HG03520 (cell line): ENCODE data around the gene TNS2.

Experiments
- ATAC-seq: cut with Tn5 transposase; IDR thresholded peaks from one replicate; pipeline ENCODE4 v1.9.1; 2021; ENCODE audit warnings: mild to moderate bottlenecking, moderate library complexity; ENCODE audit not compliant: unreplicated experiment

The TNS2 gene

DNA sequence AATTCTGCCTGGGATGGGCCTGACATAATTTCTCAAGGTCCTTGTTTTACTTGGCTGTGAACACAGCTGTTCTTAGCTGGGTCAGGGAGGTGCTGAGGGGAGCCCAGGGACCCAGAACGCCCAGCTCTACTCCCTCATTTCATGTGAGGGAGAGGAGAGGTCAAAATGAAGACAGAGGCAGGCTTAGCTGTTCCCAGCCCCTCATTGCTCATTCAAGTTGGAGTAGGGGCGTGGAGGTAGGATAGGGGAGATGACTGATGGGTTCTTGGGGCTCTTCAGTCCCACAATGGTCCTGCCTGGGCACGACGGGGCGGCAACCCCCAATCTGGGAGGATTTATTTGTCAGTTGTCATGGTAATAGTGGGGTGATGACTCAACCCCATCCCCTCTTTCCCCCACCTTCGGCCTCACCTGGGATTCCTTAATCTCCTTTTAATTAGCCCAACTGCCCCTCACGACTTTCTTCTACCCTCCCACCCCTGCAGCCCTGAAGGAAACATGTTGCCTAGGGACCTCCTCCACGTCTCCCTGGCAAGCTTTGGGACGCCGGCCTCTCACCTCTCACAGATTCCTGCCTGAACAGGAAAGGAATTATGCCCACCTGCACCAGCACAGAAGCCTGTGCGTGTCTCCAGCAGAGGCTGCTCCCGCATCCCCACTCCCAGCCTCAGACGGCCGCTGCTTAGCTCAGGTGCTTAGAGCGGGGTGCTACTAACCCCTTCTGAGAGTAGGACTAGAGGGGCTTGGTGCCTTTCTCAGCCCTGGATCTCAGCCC is 19.1 kb downstream of the TNS2 start:
- ATAC-seq: no peak

GRCh38 chr12:53069621-53070410 is 20.0 kb downstream of the TNS2 start:
- ATAC-seq: no peak

DNA sequence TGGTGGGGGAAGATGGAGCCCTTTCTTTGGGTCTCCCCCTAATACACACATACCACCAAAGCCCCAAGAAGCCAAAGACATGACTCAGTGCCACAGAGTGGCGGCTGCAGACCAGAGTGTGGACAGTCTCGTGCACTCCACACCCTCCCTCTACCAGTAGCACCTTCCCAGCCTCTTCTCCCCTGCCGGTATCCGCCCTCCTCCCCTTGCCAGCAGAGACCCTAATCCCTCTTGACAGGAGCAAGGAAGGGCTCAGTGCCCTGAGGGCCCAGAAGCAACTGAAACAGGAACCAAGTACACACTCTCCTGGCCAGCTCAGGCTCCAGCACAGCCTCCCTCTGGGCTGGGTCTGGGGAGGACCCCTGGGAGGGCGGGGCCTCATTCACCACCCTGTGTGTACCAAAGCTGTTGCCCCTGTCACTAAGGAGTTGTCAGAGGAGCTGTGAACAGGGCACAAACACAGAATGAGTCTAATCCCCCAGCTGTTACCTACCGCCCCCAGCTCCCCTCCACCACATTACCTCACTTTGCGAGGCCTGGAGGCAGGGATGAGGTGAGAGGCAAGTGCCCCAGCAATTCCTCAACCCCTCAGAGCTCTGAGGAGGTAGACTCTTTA is 21.1 kb downstream of the TNS2 start:
- no peak for ATAC-seq

DNA sequence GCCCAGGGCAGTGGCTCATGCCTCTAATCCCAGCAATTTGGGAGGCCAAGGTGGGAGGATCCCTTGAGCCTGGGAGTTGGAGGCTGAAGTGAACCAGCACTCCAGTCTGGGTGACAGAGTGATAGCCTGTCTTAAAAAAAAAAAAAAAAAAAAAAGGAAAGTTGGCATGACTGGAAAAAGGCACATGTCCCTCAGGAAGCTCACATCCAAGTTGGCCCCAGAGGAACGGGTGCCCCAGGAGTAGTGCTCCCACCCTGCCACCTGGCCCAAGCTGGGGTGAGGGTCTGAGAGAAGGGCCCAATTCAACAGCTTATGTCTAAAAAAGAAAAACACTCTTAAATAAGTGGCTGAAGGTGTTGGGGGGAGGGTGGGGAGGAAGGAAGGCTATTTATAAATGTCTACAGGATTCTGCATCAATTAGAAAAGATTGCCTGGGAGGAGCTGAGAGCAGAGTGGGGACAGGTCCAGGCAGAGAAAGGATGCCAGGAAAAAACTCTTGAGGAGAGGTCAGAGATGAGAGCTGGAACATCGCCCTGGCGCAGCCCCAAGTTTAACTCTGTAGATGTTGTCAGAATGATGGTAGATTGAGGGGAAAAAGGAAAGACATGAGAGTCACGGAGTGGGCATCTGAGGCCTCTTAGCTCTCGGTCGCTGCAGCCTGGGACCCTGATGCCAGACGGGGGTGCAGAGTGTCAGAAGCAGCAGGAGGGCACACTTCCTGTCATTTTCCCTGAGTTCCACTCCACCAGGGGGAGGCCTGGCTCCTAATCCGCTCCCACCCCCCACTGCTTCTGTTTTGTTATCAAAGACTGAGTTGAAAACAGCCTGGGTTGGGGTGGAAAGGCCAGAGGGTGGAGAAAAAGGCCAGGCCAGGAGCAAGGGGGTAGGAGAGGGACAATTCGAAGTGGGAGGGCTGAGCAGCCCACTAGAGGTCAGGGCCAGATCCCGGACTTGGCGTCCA is 22.0 kb downstream of the TNS2 start:
- no peak for ATAC-seq

DNA sequence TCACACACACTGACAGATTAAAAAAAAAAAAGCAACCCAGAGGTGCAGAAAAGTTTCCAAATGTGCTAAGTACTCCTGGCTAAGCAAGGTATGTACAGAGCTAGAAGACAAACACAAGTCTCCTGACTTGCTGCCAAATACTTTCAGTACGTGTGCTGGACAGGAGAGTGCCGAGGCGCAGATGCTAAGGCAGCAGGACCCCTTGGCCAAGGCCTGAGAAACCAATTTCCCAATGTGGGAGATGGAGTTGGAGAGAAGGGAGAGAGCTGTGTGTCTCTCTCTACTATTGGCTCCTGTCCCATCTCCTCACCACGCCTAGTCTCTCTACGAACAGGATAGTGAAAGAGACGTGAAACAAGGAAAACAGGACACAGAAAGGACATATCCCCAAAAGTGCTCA is 24.0 kb downstream of the TNS2 start:
- no peak for ATAC-seq

DNA sequence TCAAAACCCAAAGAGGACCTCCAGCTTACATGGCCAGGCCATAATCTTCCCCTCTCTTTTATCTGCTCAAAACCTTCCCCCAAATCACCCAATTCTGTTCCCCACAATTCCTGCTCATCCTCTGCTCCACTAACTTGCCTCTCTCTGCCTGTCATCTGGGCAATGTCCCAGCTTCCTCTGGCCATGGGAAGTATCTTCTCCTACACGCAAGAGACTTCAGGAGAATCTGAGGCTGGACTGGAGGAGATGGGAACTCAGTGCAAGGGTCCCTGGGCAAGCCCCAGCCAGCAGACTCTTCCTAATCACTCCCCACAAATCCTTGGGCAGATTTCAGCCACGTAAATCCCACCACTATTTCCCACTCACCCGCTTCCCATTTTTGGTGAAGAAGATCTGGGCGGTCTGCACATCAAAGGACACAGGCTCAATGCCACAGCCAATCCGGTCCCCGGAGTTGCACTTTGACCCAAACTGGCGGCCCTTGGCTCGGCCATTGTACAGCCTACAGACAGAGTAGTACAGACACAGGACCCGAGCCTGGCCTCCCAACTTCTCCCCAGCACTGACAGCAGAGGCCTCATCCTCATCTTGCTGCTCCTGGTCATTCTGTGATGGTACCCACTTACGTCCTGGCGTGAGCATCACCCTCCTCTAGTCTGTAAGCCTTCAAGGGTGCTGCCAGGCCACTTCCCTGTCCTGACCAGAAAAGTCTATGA is 24.6 kb downstream of the TNS2 start:
- no peak for ATAC-seq

DNA sequence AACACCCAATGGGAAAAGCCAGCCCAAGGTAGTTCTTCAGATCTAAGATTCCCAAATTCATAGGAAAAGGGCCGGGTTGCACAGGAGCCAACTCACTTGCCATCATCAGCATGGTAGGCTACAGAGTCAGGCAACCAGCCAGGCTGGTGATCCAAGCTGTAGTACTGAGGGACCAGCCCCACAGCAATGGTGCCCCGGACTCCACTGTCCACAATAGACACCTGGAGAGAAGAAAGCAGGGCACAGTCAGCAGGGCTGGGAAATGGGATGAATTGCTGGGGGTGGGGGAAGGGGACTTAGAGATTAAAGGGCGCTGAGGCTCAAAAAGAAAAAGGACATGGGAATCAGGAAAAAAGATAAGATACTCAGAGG is 25.1 kb downstream of the TNS2 start:
- ATAC-seq: no peak

GRCh38 chr12:53076461-53076860 is 26.6 kb downstream of the TNS2 start:
- ATAC-seq: no peak

DNA sequence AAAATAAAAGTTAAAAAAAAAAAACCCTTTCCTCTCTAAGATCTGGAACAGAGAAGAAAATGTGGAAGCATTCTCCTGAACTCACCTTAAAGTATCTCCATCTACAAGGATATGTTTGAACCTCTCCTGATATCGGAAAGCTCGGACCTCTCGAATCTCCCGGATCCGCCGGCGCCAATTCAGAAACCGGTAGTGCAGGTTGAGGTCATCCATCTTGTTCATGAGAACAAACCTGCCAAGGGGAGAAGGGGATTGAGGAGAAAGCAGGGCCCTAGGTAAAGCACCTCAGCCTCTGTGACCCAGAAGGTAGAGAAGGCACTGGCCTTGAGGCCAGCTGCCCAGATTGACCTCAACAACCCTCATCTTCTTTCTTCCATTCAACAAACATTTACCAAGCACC is 27.2 kb downstream of the TNS2 start:
- no peak for ATAC-seq

DNA sequence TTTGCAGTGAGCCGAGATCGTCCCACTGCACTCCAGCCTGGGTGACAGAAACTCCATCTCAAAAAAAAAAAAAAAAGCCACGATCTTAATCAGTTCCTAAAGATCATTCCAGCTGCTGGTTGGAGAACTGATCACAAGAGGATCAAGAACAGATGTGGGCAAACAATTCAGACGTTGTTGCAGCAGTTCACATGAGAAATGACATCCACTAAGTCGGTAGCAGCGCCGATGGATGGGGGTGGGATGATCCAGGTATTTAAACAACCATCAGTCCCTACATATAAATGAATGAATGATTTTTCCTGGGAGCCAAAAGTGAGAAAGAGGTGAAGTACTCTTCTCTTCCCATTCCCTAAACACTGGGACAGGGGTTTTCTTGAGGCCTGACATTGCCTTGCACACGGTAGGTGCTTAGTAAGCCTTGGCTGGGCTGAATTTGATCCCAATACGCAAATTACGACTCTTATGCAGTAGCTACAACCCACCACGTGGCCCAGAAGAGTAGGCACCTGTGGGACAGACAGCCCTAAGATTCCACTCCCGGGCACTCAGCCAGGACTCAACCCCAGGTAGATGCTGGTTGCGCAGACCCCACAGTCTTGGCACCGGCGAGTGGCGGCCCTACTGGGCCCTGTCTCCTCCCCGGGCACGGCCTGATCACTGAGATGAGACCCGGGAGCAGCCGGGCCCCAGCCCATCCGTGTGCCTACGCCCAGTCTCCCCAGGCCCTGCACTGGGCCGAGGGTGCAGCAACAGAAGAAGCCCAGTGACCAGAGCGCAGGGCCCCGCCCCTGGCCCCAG is 28.8 kb downstream of the TNS2 start:
- no peak for ATAC-seq

GRCh38 chr12:53079226-53080117 is 29.6 kb downstream of the TNS2 start, which contains the start of gene SPRYD3:
SPRYD3 (minus strand) TSS chr12:53079390; CDS start chr12:53079333, 57 bp downstream.
- ATAC-seq: peak; percentile 97

DNA sequence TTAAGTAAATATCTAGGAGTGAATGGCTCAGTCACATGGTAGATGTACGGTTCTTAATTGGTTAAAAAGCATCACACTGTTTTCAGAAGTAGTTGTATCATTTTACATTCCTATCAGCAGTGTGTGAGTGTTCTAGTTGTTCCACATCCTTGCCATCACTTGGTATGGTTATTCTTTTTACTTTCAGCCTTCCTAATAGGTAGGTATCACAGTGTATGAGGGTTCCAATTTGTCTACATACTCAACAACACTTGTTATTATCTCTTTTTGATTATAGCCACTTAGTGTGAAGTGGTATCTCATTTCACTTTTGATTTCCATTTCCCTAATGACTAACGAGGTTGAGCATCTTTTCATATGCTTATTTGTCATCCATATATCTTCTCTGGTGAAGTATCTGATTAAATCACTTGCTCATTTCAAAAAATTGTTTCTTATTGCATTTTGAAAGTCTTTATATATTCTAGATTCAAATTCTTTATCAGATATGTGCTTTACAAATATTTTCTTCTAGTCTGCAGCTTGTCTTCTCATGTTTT is 32.8 kb downstream of the TNS2 start:
- no peak for ATAC-seq

GRCh38 chr12:53086361-53086760 is 36.5 kb downstream of the TNS2 start:
- ATAC-seq: no peak

- no peak for ATAC-seq
Observed at GRCh38 chr12:53090105-53090504, 40.2 kb downstream of the TNS2 start.

DNA sequence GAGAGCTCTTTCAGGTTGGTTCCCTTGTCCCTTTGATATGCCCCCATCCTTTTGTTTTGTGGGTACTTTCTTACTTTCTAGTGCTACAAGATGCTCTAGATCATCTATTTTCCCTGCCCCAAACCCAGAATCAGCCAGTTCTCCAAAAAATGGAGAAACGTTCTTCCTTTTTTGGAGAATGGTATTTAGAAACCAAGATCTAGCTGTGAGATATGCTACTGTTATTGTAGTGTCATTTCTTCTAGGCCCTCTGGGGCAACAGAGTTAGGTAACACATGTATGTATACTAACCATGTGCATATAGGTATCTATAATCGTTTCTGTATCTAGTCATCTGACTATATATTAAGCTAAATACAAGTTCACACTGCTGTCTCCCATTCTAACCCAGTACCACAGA is 40.7 kb downstream of the TNS2 start:
- ATAC-seq: no peak

- ATAC-seq: no peak
Observed at GRCh38 chr12:53091756-53092155, 41.9 kb downstream of the TNS2 start.

DNA sequence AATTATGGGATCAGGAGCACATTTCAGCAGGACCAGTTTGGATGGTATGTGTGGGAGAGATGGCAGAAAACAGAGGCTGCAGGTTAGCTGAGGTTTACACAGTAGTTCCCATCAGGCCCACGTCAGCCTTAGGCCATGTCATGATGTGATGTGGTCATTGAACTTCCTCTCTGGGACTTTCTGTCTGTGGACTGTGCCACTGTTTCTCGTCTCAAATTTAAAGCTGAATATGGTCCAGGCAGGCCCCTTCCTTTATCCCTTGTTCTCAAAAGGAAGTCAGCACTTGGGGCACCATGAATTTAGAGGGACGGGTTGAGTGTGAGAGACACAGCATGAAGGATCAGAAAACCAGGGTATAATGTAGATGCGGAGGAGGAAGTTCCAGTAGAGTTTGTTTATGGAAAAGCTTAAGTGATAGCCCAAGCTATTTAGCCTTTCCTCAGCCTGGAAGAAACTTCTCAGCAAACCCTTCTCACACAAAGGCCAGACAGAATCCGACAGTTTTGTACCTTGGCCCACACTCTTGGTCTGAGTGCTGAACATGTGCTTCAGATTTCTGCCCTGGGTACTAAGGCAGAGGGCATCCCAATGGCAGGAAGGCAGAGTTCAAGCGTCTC is 44.0 kb downstream of the TNS2 start:
- no peak for ATAC-seq

DNA sequence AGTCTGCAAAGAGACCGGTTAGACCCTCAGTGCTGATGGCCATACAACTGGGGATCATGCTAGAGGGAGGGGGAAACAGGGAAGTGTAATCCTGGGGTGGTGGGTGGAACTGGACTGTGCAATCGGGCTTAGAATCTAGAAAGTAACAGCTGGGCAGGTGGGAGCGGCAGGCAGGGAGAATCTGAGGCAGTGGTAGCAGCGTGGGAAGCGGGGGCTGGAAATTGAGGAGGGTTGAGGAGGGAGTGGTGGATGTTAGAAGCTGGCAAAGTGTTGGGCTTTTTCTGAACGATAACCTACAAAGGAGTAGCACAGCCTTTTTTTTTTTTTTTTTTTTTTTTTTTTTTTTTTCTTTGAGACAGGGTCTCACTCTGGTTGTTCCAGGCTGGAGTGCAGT is 44.5 kb downstream of the TNS2 start:
- ATAC-seq: no peak
